IMR-90 (cell line): ENCODE data around the gene LAMB3. TPM values are rescaled to one million over a fixed set of nuclear protein-coding genes. Genes with fewer than 3 reads are reported as not detected.

ENCODE experiments used
- ATAC-seq: fragments of 200-7000 bp; cut with Tn5 transposase; 2 replicates; pipeline ENCODE4 v1.9.1; 2020; ENCODE audit warnings: low read depth, mild to moderate bottlenecking, moderate library complexity
- BruUV-seq: library from RNA; stranded (reverse); fragments of 400-500 nt; replicated peaks from 2 replicates; lab custom pipeline; 2021; lab: Mats Ljungman, UMichigan
- CTCF ChIA-PET: fragments of 300-600 bp; formaldehyde crosslinking; extraction: SDS; loops from one replicate; lab custom pipeline; 2021; ENCODE audit warnings: antibody characterized with exemption; lab: Yijun Ruan, JAX
- POLR2A ChIA-PET: fragments of 300-600 bp; sonication (Branson Sonifier 250); formaldehyde crosslinking; loops from one replicate; lab custom pipeline; 2022; ENCODE audit warnings: antibody characterized with exemption; ENCODE audit not compliant: unreplicated experiment; lab: Charles Lee
- DNase-seq: peaks from one replicate; pipeline ENCODE4 v3.0.0; 2013
- H2AFZ ChIP-seq: replicated peaks from 2 replicates; pipeline ENCODE3; 2013; ENCODE audit warnings: low read length, mild to moderate bottlenecking; ENCODE audit not compliant: poor library complexity
- H2AK5ac ChIP-seq: 2 replicates; pipeline ENCODE4 v1.6.1; 2013; ENCODE audit warnings: low read depth, low read length, inconsistent platforms
- H2AK9ac ChIP-seq: replicated peaks from 2 replicates; pipeline ENCODE3; 2013; ENCODE audit warnings: mild to moderate bottlenecking, low read depth, low read length, moderate library complexity; ENCODE audit not compliant: poor library complexity
- H2BK120ac ChIP-seq: 2 replicates; pipeline ENCODE4 v1.6.1; 2013; ENCODE audit warnings: low read depth, low read length, inconsistent platforms
- H2BK15ac ChIP-seq: 3 replicates; pipeline ENCODE4 v1.6.1; 2013; ENCODE audit warnings: low read depth, low read length, inconsistent platforms
- H2BK20ac ChIP-seq: 2 replicates; pipeline ENCODE4 v1.6.1; 2013; ENCODE audit warnings: low read depth, mild to moderate bottlenecking, inconsistent platforms, low read length, moderate library complexity
- H2BK5ac ChIP-seq: 2 replicates; pipeline ENCODE4 v1.6.1; 2013; ENCODE audit warnings: mild to moderate bottlenecking, low read depth, low read length, inconsistent platforms; ENCODE audit not compliant: poor library complexity, severe bottlenecking
- H3K14ac ChIP-seq: replicated peaks from 2 replicates; pipeline ENCODE4 v1.6.1; 2013; ENCODE audit warnings: low read depth, low read length, inconsistent platforms
- H3K18ac ChIP-seq: 2 replicates; pipeline ENCODE4 v1.6.1; 2013; ENCODE audit warnings: low read depth, low read length, control low read depth
- H3K23ac ChIP-seq: 2 replicates; pipeline ENCODE4 v1.6.1; 2013; ENCODE audit warnings: low read depth, low read length, inconsistent platforms
- H3K27ac ChIP-seq: 2 replicates; pipeline ENCODE4 v1.5.1; 2013; ENCODE audit warnings: mild to moderate bottlenecking, control low read depth, low read length; ENCODE audit not compliant: insufficient read depth
- H3K27me3 ChIP-seq: 2 replicates; pipeline ENCODE4 v1.6.1; 2013; ENCODE audit warnings: low read length; ENCODE audit not compliant: control insufficient read depth, insufficient read depth
- H3K36me3 ChIP-seq: 2 replicates; pipeline ENCODE4 v1.6.1; 2013; ENCODE audit warnings: low read length, mixed read lengths; ENCODE audit not compliant: control insufficient read depth, insufficient read depth
- H3K4ac ChIP-seq: 2 replicates; pipeline ENCODE4 v1.6.1; 2013; ENCODE audit warnings: low read depth, low read length, inconsistent platforms
- H3K4me1 ChIP-seq: 2 replicates; pipeline ENCODE4 v1.6.1; 2013; ENCODE audit warnings: low read length, mixed read lengths; ENCODE audit not compliant: control insufficient read depth, insufficient read depth
- H3K4me2 ChIP-seq: 2 replicates; pipeline ENCODE4 v1.6.1; 2013; ENCODE audit warnings: low read depth, mild to moderate bottlenecking, control low read depth, low read length, moderate library complexity
- H3K4me3 ChIP-seq: 2 replicates; pipeline ENCODE4 v1.5.1; 2013; ENCODE audit warnings: low read depth, mild to moderate bottlenecking, control low read depth, low read length, moderate library complexity; ENCODE audit not compliant: insufficient read depth
- H3K56ac ChIP-seq: 2 replicates; pipeline ENCODE4 v1.6.1; 2013; ENCODE audit warnings: low read length, inconsistent platforms; ENCODE audit not compliant: insufficient read depth; ENCODE audit errors: extremely low read depth
- H3K79me1 ChIP-seq, 2 experiments: 2 replicates each; pipeline ENCODE4 v1.6.1; 2013; ENCODE audit warnings: low read length in 2 of 2, inconsistent platforms in 1 of 2, low read depth in 1 of 2
- H3K9ac ChIP-seq: 2 replicates; pipeline ENCODE4 v1.6.1; 2013; ENCODE audit warnings: low read depth, low read length, control low read depth
- H3K9me1 ChIP-seq: 2 replicates; pipeline ENCODE4 v1.6.1; 2013; ENCODE audit warnings: low read length, inconsistent platforms; ENCODE audit not compliant: insufficient read depth
- H3K9me3 ChIP-seq: 2 replicates; pipeline ENCODE4 v1.6.1; 2013; ENCODE audit warnings: low read length; ENCODE audit not compliant: control insufficient read depth, insufficient read depth
- H4K20me1 ChIP-seq: 2 replicates; pipeline ENCODE4 v1.6.1; 2013; ENCODE audit warnings: low read length, inconsistent platforms; ENCODE audit not compliant: insufficient read depth
- H4K5ac ChIP-seq: 2 replicates; pipeline ENCODE4 v1.6.1; 2013; ENCODE audit warnings: mild to moderate bottlenecking, low read depth, low read length, control low read depth
- H4K8ac ChIP-seq, 2 experiments: 2 replicates each; pipeline ENCODE4 v1.6.1; 2013; ENCODE audit warnings: low read depth in 2 of 2, low read length in 2 of 2, control low read depth in 1 of 2, inconsistent platforms in 1 of 2
- H4K91ac ChIP-seq: 2 replicates; pipeline ENCODE4 v1.6.1; 2013; ENCODE audit warnings: low read depth, low read length, inconsistent platforms; ENCODE audit not compliant: insufficient read depth
- CEBPB ChIP-seq: IDR thresholded peaks from 2 replicates; pipeline ENCODE4 v1.6.1; 2012; ENCODE audit warnings: low read depth, low read length, improper control_type of control experiment
- CHD1 ChIP-seq: IDR thresholded peaks from 2 replicates; pipeline ENCODE4 v1.6.1; 2012; ENCODE audit warnings: low read depth, low read length, improper control_type of control experiment
- CTCF ChIP-seq: conservative IDR thresholded peaks from 2 replicates; pipeline ENCODE4 v1.5.1; 2012; ENCODE audit warnings: mild to moderate bottlenecking, low read depth, low read length, improper control_type of control experiment
- FOS ChIP-seq: fragments of 150-350 bp; IDR thresholded peaks from 2 replicates; pipeline ENCODE4 v1.6.1; 2016; ENCODE audit warnings: low read depth, low read length
- WGBS, 2 experiments: methylation state at CpG; one replicate each; pipeline versions ENCODE4 v1.1.5 to v1.1.7; 2013; ENCODE audit warnings: missing lambda C conversion rate in 2 of 2; ENCODE audit not compliant: insufficient read length in 1 of 2; ENCODE audit errors: extremely low coverage in 2 of 2; 5-methylcytosine and 5-hydroxymethylcytosine counted together
- dilution Hi-C: fragments of 300-500 bp; cut with HindIII; formaldehyde crosslinking; loops from one replicate; pipeline ENCODE4 v1.14.3; 2018; ENCODE audit warnings: low sequenced_read_pairs; ENCODE audit not compliant: unreplicated experiment
- in situ Hi-C: fragments of 300-500 bp; cut with MboI; formaldehyde crosslinking; loops from 3 replicates; pipeline ENCODE4 v1.14.3; 2019; ENCODE audit warnings: low sequenced_read_pairs, inconsistent platforms, mixed read lengths
- intact Hi-C: fragments of 100-400 bp; cut with micrococcal nuclease; formaldehyde crosslinking; loops from 2 replicates; pipeline ENCODE4 v1.10.0; 2022
- polyA plus RNA-seq, 3 experiments: library from polyadenylated mRNA; depleted of rRNA; stranded (reverse); fragments of >200 nt; gene quantifications; 2 replicates each; pipeline ENCODE4 v1.2.3, GENCODE V29; 2012; ENCODE audit warnings: low replicate concordance in 1 of 3
- total RNA-seq: library from RNA; depleted of rRNA; stranded (reverse); fragments of >200 nt; gene quantifications from 2 replicates; pipeline ENCODE4 v1.2.3, GENCODE V29; 2012

Gene LAMB3
- total and polyA plus RNA-seq, 2 of the 4 experiments (the other 2 are of a cell fraction), result 0.72 to 2.1 TPM

- CTCF ChIA-PET, result interaction anchor here (0.6 kb wide), 1 partner anchor 57 kb away, joined by 4 read pairs; no protein-coding TSS in a partner anchor
- in situ Hi-C loops, result no loop called here
- Histone ChIP-seq H3K14ac (no peak overlapping the region), H3K27ac (no peak overlapping the region), H2BK15ac (no peak overlapping the region), H3K56ac (no peak overlapping the region), H2AK9ac (no peak overlapping the region), H3K4me2 (no peak overlapping the region), H3K27me3 (peaks cover 16% of the 10 kb centered on the region), H3K36me3 (no peaks in the 10 kb centered on the region), H4K8ac (no peak overlapping the region), H2BK20ac (no peak overlapping the region), H3K9me1 (no peaks in the 10 kb centered on the region), H4K5ac (no peak overlapping the region), H2BK120ac (no peak overlapping the region), H3K18ac (no peak overlapping the region), H2AK5ac (no peak overlapping the region), H4K20me1 (no peaks in the 10 kb centered on the region), H3K9ac (no peak overlapping the region), H3K4me3 (no peak overlapping the region), H3K4me1 (no peaks in the 10 kb centered on the region), H2AFZ (no peak overlapping the region), H2BK5ac (no peak overlapping the region), H3K4ac (no peak overlapping the region), H3K23ac (no peak overlapping the region), H3K79me1 (no peaks in the 10 kb centered on the region), H4K91ac (no peak overlapping the region), H3K9me3 (no peaks in the 10 kb centered on the region)
- no CpG with 5 or more reads among the region's 3 CpGs for WGBS, 2 experiments
- BruUV-seq, result no TSS peak
- POLR2A ChIA-PET, result no interaction called here
- TF ChIP-seq CEBPB (no peak), FOS (no peak), CTCF (no peak), CHD1 (no peak)
- ATAC-seq (no peak), DNase-seq (no peak)
- dilution Hi-C loops, result no loop called here
- intact Hi-C loops, result no loop called here
Measured at GRCh38 chr1:209570743-209571142, 81.5 kb downstream of the LAMB3 start.
